GM21717 (cell line): ENCODE data around the gene OR1L1.

ENCODE experiments used
- ATAC-seq: cut with Tn5 transposase; IDR thresholded peaks from one replicate; pipeline ENCODE4 v1.9.1; 2021; ENCODE audit warnings: mild to moderate bottlenecking, moderate library complexity; ENCODE audit not compliant: unreplicated experiment

OR1L1 gene

GRCh38 chr9:122661416-122661815 lies at the start of gene OR1L1:
Gene OR1L1, plus strand, starts transcription at chr9:122661716. Its CDS starts 0 bp downstream, at chr9:122661716.
- ATAC-seq = no peak

- no peak for ATAC-seq
These were observed 47.2 kb upstream of the OR1L1 start, which contains the start of gene OR1Q1 for GRCh38 chr9:122614362-122614761. Gene OR1Q1, plus strand, starts transcription at chr9:122614738. Its CDS starts 0 bp downstream, at chr9:122614738.

GRCh38 chr9:122619996-122620395 lies 41.5 kb upstream of the OR1L1 start:
- ATAC-seq = no peak

- no peak for ATAC-seq
These were observed 19.3 kb upstream of the OR1L1 start for GRCh38 chr9:122642226-122642625.

GRCh38 chr9:122656378-122656777 lies 5.1 kb upstream of the OR1L1 start:
- no peak for ATAC-seq

GRCh38 chr9:122657527-122657926 lies 4.0 kb upstream of the OR1L1 start, which contains the start of gene OR1B1:
Gene OR1B1, minus strand, starts transcription at chr9:122657627.
- ATAC-seq = no peak

- no peak for ATAC-seq
These were observed 11.0 kb downstream of the OR1L1 start for GRCh38 chr9:122672481-122672880.

- ATAC-seq = no peak
These were observed 23.3 kb downstream of the OR1L1 start for GRCh38 chr9:122684851-122685250.

GRCh38 chr9:122695696-122696095 lies 34.2 kb downstream of the OR1L1 start:
- no peak for ATAC-seq
